GM13976 (cell line): ENCODE results near the gene CEP68.

Experiments
- DNase-seq: peaks from one replicate; pipeline ENCODE4 v3.0.0; 2012; ENCODE audit warnings: low spot score
- in situ Hi-C: fragments of 300-500 bp; cut with MboI; formaldehyde crosslinking; loops from one replicate; pipeline ENCODE4 v1.12.0; 2022; ENCODE audit warnings: low sequenced_read_pairs, mixed read lengths, inconsistent platforms; ENCODE audit not compliant: unreplicated experiment
- TF ChIP-seq, protein P1 (sequence below): IDR thresholded peaks from 2 replicates; pipeline ENCODE4 v1.5.1; 2012; ENCODE audit warnings: borderline replicate concordance, mild to moderate bottlenecking; ENCODE audit not compliant: insufficient read depth; ENCODE audit errors: extremely low read depth, missing control alignments, control extremely low read depth

Gene CEP68

GRCh38 chr2:65024149-65024829 is 31.9 kb upstream of the CEP68 start:
- no peak for DNase-seq
- in situ Hi-C loops = no loop called here
- TF ChIP-seq, protein P1, sequence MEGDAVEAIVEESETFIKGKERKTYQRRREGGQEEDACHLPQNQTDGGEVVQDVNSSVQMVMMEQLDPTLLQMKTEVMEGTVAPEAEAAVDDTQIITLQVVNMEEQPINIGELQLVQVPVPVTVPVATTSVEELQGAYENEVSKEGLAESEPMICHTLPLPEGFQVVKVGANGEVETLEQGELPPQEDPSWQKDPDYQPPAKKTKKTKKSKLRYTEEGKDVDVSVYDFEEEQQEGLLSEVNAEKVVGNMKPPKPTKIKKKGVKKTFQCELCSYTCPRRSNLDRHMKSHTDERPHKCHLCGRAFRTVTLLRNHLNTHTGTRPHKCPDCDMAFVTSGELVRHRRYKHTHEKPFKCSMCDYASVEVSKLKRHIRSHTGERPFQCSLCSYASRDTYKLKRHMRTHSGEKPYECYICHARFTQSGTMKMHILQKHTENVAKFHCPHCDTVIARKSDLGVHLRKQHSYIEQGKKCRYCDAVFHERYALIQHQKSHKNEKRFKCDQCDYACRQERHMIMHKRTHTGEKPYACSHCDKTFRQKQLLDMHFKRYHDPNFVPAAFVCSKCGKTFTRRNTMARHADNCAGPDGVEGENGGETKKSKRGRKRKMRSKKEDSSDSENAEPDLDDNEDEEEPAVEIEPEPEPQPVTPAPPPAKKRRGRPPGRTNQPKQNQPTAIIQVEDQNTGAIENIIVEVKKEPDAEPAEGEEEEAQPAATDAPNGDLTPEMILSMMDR = no peak

- in situ Hi-C loops = loop anchor here (25.0 kb wide), 3 partner anchors 413 to 688 kb away; partner anchors contain the start of gene AFTPH
- no peak for DNase-seq
- TF ChIP-seq, protein P1 = no peak
These were observed 30.6 kb upstream of the CEP68 start for GRCh38 chr2:65025453-65026123.

GRCh38 chr2:65026154-65026553 is 30.1 kb upstream of the CEP68 start:
- no peak for DNase-seq
- TF ChIP-seq, protein P1 = no peak
- in situ Hi-C loops = loop anchor here (25.0 kb wide), 3 partner anchors 414 to 689 kb away; partner anchors contain the start of gene AFTPH

DNA sequence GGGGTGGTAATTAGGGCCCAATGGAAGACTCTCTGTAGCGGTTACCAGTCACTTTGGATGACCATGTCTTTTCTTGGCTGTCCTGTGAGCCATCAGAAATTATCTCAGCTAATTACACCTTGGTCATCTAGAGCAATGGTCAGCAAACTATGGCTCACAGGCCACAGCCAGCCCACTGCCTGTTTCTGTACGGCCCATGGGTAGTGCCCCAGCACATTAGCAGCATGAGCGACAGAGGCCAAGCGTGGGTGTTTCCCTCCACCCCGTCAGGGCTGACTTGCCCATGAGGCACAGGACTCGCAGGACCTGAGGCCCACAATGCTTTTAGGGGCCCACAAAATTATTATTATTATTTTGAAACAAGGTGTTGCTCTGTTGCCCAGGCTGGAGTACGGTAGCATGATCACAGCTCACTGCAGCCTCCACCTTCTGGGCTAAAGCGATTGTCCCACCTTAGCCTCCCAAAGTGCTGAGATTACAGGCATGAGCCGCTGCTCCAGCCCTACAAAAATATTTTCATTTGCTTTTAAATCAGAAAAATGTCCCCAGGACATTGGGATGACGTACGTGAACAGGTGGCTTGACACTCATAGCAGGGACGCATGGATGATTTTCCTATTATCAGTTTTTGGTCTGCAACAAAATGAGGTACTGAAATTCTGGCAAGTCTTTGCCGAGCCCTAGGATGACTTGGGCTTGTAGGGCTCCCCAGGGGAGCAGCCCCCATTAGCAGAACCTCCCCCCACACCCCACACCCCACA is 29.3 kb upstream of the CEP68 start:
- DNase-seq = peak; percentile 54
- in situ Hi-C loops = loop anchor here (25.0 kb wide), 3 partner anchors 415 to 690 kb away; partner anchors contain the start of gene AFTPH
- TF ChIP-seq, protein P1 = no peak

- in situ Hi-C loops = loop anchor here (25.0 kb wide), 3 partner anchors 415 to 690 kb away; partner anchors contain the start of gene AFTPH
- DNase-seq = no peak
- TF ChIP-seq, protein P1 = no peak
These were observed 28.5 kb upstream of the CEP68 start for GRCh38 chr2:65027616-65028244.
